DND-41 (cell line): ENCODE data around the gene ZC3H13.

Source experiments
- ATAC-seq: fragments of 200-7000 bp; cut with Tn5 transposase; 3 replicates; pipeline ENCODE4 v1.9.1; 2021; ENCODE audit warnings: low read depth; ENCODE audit not compliant: insufficient read depth
- DNase-seq: peaks from one replicate; pipeline ENCODE4 v3.0.0-alpha.2; 2020
- H2AFZ ChIP-seq: 2 replicates; pipeline ENCODE4 v1.6.0; 2012; ENCODE audit warnings: low read depth, low read length
- H3K27ac ChIP-seq: 2 replicates; pipeline ENCODE4 v1.5.1; 2012; ENCODE audit warnings: low read length, inconsistent platforms
- H3K27me3 ChIP-seq: fragments of 200-600 bp; sonication (generic); 2 replicates; pipeline ENCODE4 v1.6.0; 2012; ENCODE audit warnings: low read length, mild to moderate bottlenecking, inconsistent platforms; ENCODE audit not compliant: insufficient read depth, poor library complexity
- H3K36me3 ChIP-seq: 2 replicates; pipeline ENCODE4 v1.5.1; 2012; ENCODE audit warnings: low read length, inconsistent platforms; ENCODE audit not compliant: insufficient read depth
- H3K4me1 ChIP-seq: 2 replicates; pipeline ENCODE4 v1.5.1; 2012; ENCODE audit warnings: mild to moderate bottlenecking, low read length; ENCODE audit not compliant: insufficient read depth
- H3K4me2 ChIP-seq: 2 replicates; pipeline ENCODE4 v1.6.0; 2012; ENCODE audit warnings: mild to moderate bottlenecking, moderate library complexity, low read length, inconsistent platforms; ENCODE audit not compliant: insufficient read depth
- H3K4me3 ChIP-seq, 2 experiments: fragments of 200-600 bp in 1 of 2; shearing (Covaris generic) in 1 of 2; 2 replicates each; pipeline ENCODE4 v1.5.1; 2012 to 2016; ENCODE audit warnings: inconsistent platforms in 2 of 2, low read length in 2 of 2, mild to moderate bottlenecking in 2 of 2, low read depth in 1 of 2, moderate library complexity in 1 of 2
- H3K79me2 ChIP-seq: 2 replicates; pipeline ENCODE4 v1.6.0; 2012; ENCODE audit warnings: low read length, inconsistent platforms; ENCODE audit not compliant: insufficient read depth
- H3K9ac ChIP-seq: 2 replicates; pipeline ENCODE4 v1.6.0; 2012; ENCODE audit warnings: low read depth, mild to moderate bottlenecking, inconsistent platforms, low read length, moderate library complexity
- H3K9me3 ChIP-seq: 2 replicates; pipeline ENCODE4 v1.5.1; 2012; ENCODE audit warnings: low read length, moderate library complexity, mild to moderate bottlenecking, inconsistent platforms; ENCODE audit not compliant: insufficient read depth, severe bottlenecking
- H4K20me1 ChIP-seq: 2 replicates; pipeline ENCODE4 v1.6.0; 2012; ENCODE audit warnings: low read length; ENCODE audit not compliant: insufficient read depth
- EZH2 ChIP-seq: IDR thresholded peaks from 3 replicates; pipeline ENCODE4 v1.6.1; 2012; ENCODE audit warnings: borderline replicate concordance, low read depth, mild to moderate bottlenecking, moderate library complexity, low read length, inconsistent platforms; ENCODE audit not compliant: severe bottlenecking
- TF ChIP-seq, protein P1 (sequence below): IDR thresholded peaks from 2 replicates; pipeline ENCODE4 v1.5.1; 2012; ENCODE audit warnings: borderline replicate concordance, low read length, moderate library complexity, mild to moderate bottlenecking; ENCODE audit not compliant: poor library complexity, severe bottlenecking; ENCODE audit errors: extremely low read depth

Gene ZC3H13

DNA sequence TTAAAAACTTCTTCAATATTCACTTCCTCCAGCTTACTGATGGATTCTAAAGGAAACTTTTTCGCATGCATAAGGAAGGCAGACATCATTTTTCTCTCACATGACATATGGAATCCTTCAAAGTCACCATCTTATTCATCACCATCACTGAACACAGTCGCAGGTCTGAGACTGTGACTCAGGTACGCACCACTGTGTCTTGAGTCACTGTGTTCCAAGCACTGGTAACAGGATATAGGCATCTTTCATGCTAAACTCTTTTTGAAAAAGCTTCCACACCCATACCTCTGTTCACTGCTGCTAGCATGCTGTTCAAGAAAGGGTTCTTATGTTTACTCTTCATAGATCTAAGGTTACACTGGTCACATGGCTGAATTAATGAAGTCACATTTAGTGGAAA lies 133.9 kb downstream of the ZC3H13 start:
- H3K79me2 ChIP-seq, result no peaks in the 10 kb centered on the region
- no peaks in the 10 kb centered on the region for H3K27me3 ChIP-seq
- no peaks in the 10 kb centered on the region for H3K36me3 ChIP-seq
- H3K4me2 ChIP-seq, result no peak overlapping the region
- no peak overlapping the region for H3K27ac ChIP-seq
- H3K9ac ChIP-seq, result no peak overlapping the region
- H3K9me3 ChIP-seq, result no peaks in the 10 kb centered on the region
- no peaks in the 10 kb centered on the region; the same call in 1 of the 2 replicates for H4K20me1 ChIP-seq
- H3K4me1 ChIP-seq, result no peaks in the 10 kb centered on the region
- TF ChIP-seq EZH2, result no peak
- TF ChIP-seq, protein P1, sequence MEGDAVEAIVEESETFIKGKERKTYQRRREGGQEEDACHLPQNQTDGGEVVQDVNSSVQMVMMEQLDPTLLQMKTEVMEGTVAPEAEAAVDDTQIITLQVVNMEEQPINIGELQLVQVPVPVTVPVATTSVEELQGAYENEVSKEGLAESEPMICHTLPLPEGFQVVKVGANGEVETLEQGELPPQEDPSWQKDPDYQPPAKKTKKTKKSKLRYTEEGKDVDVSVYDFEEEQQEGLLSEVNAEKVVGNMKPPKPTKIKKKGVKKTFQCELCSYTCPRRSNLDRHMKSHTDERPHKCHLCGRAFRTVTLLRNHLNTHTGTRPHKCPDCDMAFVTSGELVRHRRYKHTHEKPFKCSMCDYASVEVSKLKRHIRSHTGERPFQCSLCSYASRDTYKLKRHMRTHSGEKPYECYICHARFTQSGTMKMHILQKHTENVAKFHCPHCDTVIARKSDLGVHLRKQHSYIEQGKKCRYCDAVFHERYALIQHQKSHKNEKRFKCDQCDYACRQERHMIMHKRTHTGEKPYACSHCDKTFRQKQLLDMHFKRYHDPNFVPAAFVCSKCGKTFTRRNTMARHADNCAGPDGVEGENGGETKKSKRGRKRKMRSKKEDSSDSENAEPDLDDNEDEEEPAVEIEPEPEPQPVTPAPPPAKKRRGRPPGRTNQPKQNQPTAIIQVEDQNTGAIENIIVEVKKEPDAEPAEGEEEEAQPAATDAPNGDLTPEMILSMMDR, result no peak
- DNase-seq, result no peak
- H3K4me3 ChIP-seq, result no peak overlapping the region
- no peak for ATAC-seq
- no peak overlapping the region for H2AFZ ChIP-seq

DNA sequence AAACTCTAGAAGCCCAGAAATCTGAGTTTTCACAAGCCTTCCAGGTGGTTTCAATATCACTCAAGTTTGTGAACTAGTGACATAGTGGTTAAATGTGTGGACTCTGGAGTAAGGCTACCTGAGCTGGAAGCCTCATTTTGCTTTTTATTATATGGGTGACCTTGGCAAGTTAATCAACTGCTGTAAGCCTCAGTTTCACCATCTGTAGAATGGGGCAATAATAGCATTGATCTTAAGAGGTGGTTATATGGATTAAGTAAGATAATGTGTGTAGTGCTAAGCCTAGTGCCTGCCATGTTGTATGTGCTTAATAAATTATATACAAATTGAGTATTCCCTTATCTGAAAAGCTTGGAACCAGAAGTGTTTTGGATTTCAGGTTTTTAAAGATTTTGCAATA lies 135.5 kb downstream of the ZC3H13 start:
- Histone ChIP-seq H3K27ac (no peak overlapping the region), H4K20me1 (no peaks in the 10 kb centered on the region), H3K36me3 (no peaks in the 10 kb centered on the region), H3K4me2 (no peak overlapping the region), H3K79me2 (no peaks in the 10 kb centered on the region), H3K9ac (no peak overlapping the region), H3K4me3 (no peak overlapping the region), H3K27me3 (no peaks in the 10 kb centered on the region), H2AFZ (no peak overlapping the region), H3K9me3 (no peaks in the 10 kb centered on the region), H3K4me1 (no peaks in the 10 kb centered on the region)
- DNase-seq (no peak), ATAC-seq (no peak)
- TF ChIP-seq, protein P1, result no peak
- TF ChIP-seq EZH2, result no peak

DNA sequence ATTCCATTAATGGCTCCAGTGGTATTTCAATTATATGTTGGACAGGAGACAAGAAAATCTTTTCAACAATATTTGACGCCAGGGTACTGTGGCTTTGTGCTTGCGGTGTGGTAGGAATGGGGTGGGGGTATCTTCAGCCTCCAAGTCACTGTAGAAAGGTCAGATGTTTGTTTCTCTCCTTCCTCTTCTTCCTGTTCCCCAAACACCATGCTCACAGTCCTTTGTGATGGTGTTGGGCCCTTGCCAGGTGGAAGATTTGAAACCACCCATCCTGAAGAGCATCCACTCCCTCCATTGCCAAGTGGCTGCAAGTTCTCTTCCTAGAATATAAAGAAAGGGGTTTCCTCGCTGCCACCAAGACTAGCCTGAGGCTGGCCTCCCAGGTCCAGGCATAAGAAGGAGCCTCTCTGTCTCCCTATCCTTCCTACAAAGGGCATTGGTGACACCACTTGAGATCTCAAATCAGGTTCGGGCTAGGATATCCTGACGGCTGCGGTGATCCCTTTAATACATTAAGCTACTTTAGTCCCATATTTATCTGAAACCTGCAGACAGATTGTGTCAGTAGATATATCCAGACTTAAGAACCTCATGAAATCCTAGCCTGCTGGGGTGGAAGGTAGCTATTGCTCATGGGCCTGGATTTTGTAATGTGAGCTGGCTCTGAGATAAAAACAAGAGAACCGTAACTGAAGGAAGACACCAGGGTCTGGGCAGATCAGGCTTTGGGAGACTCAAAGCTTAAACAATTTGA lies 136.7 kb downstream of the ZC3H13 start:
- H3K27ac ChIP-seq, result no peak overlapping the region
- DNase-seq (no peak), ATAC-seq (no peak)
- H3K4me1 ChIP-seq, result no peaks in the 10 kb centered on the region
- H3K4me2 ChIP-seq, result no peak overlapping the region
- H3K36me3 ChIP-seq, result no peaks in the 10 kb centered on the region
- H3K27me3 ChIP-seq, result no peaks in the 10 kb centered on the region
- H3K9ac ChIP-seq, result no peak overlapping the region
- H2AFZ ChIP-seq, result no peak overlapping the region
- no peak overlapping the region for H3K4me3 ChIP-seq
- H3K9me3 ChIP-seq, result no peaks in the 10 kb centered on the region
- TF ChIP-seq EZH2, result no peak
- no peaks in the 10 kb centered on the region for H3K79me2 ChIP-seq
- H4K20me1 ChIP-seq, result no peaks in the 10 kb centered on the region

DNA sequence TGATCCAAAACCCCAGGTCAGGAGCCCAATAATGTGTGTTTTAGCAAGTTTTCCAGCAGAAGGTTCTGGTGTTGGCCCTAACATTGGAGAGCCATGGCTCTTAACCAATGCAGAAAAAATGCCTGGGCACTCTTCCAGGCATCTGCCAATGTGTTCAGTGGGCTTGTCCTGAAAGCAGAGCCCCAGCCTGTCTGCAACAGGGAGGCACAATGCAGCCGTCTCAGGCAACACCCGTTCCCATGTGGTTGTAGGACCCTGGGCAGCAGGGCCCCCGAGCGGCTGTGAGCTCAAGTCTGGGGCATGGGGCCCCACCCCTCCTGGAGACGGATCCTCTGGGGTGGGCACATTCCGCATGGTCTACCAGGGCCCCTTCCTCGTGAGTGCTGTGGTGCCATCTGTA lies 142.9 kb downstream of the ZC3H13 start:
- Histone ChIP-seq H3K36me3 (no peaks in the 10 kb centered on the region), H3K9ac (no peak overlapping the region), H3K27ac (no peak overlapping the region), H3K4me1 (no peaks in the 10 kb centered on the region), H3K4me3 (no peak overlapping the region), H3K79me2 (no peaks in the 10 kb centered on the region), H2AFZ (no peak overlapping the region), H3K27me3 (no peaks in the 10 kb centered on the region), H3K4me2 (no peak overlapping the region), H4K20me1 (no peaks in the 10 kb centered on the region), H3K9me3 (no peaks in the 10 kb centered on the region)
- ATAC-seq (no peak), DNase-seq (no peak)
- TF ChIP-seq, protein P1, result no peak
- TF ChIP-seq EZH2, result no peak
